H4 (cell line): ENCODE data around the gene OR2A14. TPM values are rescaled to one million over a fixed set of nuclear protein-coding genes. Genes with fewer than 3 reads are reported as not detected.
"Not testable (repeated sequence)": the region's sequence is repeated elsewhere in the genome, so short reads cannot be mapped to it uniquely, and the experiment has no call there.

ENCODE experiments used
- DNase-seq: peaks from one replicate; pipeline ENCODE4 v3.0.0-alpha.2; 2015; ENCODE audit warnings: low spot score
- total RNA-seq: library from RNA; depleted of rRNA; stranded (reverse); fragments of >200 nt; shearing (Covaris generic); gene quantifications from 2 replicates; pipeline ENCODE4 v1.2.3, GENCODE V29; 2014; rRNA removed

OR2A14 gene, protein sequence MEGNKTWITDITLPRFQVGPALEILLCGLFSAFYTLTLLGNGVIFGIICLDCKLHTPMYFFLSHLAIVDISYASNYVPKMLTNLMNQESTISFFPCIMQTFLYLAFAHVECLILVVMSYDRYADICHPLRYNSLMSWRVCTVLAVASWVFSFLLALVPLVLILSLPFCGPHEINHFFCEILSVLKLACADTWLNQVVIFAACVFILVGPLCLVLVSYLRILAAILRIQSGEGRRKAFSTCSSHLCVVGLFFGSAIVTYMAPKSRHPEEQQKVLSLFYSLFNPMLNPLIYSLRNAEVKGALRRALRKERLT
- total RNA-seq, result not detected in 2 replicates

DNA sequence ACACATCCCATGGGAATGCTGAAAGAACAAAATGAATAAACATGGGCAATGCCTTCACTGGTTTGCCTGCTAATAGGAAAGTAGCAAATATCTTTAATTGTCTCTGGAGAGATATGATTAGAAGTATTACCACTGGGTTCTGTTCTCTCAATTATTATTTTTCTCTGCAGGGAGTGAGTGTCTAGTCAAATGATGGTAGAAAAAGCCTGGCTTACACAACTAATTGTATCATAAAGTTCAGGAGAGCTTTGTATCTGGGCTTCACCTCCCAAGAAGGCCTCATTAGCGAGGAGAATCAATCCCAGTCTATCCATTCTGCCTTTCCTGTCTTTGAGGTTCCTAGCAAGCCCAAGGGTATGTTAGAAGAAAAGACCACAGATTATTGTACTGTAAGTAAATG, at the start of gene OR2A14:
Gene OR2A14, plus strand, starts transcription at position 301 of the 400 bp plus-strand sequence. CDS start 5,937 bp downstream, outside the sequence.
- DNase-seq, result no peak

- DNase-seq, result no peak
Observed at GRCh38 chr7:144074374-144074773, 48.6 kb upstream of the OR2A14 start.

DNA sequence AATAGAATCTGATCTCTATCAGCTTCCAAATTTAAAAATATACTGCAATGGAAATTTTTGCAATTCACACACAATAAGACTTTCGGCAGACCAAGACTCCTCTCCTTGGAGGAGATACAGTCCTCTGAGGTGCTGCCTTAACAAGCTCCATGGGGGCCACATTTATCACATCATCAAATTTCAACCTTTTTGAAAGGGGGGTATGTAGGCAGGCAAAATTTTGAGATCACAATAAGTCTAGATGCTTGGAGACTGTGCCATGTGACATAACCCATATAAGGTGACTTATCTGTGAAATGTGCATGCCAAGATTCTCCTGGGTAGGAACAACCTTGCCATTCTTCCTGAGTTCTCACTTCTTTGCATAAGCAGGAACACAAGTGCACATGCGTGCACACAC, 37.0 kb upstream of the OR2A14 start, which contains the start of gene OR2A12:
Gene OR2A12, plus strand, starts transcription at position 301 of the 400 bp plus-strand sequence. CDS start 8,830 bp downstream, outside the sequence.
- DNase-seq, result no peak

- no peak for DNase-seq
Observed at GRCh38 chr7:144086730-144087129, 36.2 kb upstream of the OR2A14 start.

GRCh38 chr7:144087230-144087629, 35.7 kb upstream of the OR2A14 start:
- DNase-seq, result no peak

GRCh38 chr7:144090667-144091066, 32.3 kb upstream of the OR2A14 start:
- no peak for DNase-seq

- DNase-seq, result no peak
Observed at GRCh38 chr7:144098776-144099175, 24.2 kb upstream of the OR2A14 start.

GRCh38 chr7:144100607-144101006, 22.4 kb upstream of the OR2A14 start:
- DNase-seq, result no peak

DNA sequence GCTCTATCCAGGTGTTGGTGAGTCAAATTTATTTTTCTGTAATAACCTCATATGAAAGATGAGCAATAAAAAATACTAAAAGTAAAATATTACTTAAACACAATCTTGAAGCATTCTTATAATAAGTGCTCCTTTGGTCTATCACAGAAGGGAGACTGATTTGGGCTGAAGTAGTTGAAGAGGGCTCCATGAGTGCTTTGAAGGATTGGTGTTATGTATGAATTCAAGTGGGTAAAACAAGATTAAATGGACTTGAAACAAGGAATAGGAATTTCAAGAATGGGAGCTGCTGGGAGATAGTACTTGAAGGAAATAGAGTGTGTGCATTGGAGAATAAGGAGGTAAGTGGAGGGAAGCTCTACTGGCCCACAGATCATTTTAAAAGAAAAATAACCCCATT, 20.9 kb upstream of the OR2A14 start:
- no peak for DNase-seq

DNA sequence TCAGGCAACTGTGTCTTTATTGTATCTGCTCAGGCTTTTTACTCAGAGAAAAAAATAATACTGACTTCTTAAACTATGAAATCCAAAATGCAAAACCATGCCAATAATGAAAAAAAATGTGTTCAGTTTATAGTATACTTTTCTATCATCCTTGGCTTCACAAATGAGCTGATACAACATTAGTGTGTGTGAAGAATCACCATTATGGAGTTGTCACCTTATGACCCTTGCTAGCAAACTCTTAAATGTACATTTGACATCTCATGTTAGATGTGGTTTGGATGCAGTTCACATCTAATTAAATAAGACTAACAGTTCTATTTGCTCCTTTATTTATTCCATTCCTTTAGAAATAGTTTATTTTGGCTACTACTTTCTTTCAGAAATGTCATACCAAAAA, 17.8 kb upstream of the OR2A14 start:
- no peak for DNase-seq

GRCh38 chr7:144109283-144109682, 13.7 kb upstream of the OR2A14 start, which contains the start of gene OR2A2:
Gene OR2A2 (plus strand): TSS chr7:144109583. CDS start chr7:144109583, 0 bp downstream.
- no peak for DNase-seq

GRCh38 chr7:144110272-144110671, 12.7 kb upstream of the OR2A14 start:
- no peak for DNase-seq

- DNase-seq, result no peak
Observed at GRCh38 chr7:144113651-144114050, 9.3 kb upstream of the OR2A14 start.

- no peak for DNase-seq
Observed at GRCh38 chr7:144118341-144118740, 4.6 kb upstream of the OR2A14 start.

DNA sequence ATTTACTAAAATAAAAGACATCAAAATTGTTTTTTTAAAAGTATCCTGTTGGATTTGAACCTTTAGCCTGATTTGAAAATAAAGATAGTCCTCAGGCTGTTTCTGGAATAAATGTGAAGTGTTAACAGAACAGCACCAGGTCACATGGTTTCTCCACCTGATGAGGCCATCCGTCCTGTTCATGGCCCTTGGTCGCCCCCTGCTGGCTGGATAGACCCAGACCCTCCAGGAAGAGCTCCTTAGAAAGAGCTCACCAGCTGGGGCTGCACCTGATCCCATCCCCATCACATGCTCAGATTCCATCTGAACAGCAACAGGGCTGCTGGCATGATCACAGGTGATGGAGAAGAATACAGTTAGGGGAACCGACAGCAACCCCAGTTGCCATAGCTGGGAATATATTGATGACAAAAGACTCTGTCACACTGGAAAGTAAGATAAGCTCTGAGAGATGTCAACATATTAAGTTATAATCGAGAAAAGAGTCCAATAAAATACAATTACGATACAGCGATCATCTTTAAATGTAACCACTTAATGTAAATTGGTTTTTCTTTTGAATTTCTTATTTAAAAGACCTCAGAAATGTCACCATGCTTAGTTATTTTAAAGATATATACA, 4.8 kb downstream of the OR2A14 start:
- DNase-seq, result peak; percentile 82

DNA sequence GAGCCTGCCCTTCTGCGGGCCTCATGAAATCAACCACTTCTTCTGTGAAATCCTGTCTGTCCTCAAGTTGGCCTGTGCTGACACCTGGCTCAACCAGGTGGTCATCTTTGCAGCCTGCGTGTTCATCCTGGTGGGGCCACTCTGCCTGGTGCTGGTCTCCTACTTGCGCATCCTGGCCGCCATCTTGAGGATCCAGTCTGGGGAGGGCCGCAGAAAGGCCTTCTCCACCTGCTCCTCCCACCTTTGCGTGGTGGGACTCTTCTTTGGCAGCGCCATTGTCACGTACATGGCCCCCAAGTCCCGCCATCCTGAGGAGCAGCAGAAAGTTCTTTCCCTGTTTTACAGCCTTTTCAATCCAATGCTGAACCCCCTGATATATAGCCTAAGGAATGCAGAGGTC, 6.6 kb downstream of the OR2A14 start:
- DNase-seq, result not testable (repeated sequence)

GRCh38 chr7:144130730-144131129, 7.8 kb downstream of the OR2A14 start:
- no peak for DNase-seq

- DNase-seq, result no peak
Observed at GRCh38 chr7:144132262-144132661, 9.3 kb downstream of the OR2A14 start.

DNA sequence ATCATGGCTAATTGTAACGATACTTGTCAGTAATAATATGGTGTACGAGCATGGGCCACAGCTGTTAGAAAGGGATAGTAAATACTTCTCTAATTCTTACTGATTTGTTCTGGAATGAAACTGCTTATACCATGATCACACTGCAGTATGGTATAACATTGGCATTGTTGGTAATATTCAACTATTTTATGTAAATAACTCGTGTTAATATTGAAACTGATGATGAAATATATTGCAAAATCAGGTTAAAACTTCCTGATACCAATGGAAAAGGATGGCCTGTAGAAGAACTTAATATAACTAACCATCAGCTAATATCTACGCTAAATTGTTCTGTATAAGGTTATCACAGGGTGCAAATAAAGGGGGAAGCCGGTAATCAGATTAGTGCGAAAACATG, 10.3 kb downstream of the OR2A14 start:
- no peak for DNase-seq

- DNase-seq, result no peak
Observed at GRCh38 chr7:144134116-144134515, 11.1 kb downstream of the OR2A14 start.

DNA sequence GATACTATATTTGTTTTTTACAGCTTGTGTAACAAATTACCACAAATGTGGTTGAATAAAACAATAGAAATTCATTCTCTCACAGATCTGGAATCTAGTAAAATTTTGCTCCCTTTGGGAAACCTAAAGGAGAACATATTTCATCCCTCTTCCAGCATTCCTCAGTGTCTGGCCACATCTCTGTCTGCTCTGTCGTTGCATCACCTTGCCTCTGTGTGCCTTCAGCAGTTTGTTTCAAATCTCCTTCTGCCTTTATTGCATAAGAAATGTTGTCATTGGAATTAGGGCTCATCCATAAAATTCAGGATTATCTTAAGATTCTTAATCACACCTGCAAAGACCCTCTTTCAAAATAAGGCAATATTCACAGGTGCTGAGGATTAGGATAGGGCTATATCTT, 14.5 kb downstream of the OR2A14 start:
- no peak for DNase-seq

DNA sequence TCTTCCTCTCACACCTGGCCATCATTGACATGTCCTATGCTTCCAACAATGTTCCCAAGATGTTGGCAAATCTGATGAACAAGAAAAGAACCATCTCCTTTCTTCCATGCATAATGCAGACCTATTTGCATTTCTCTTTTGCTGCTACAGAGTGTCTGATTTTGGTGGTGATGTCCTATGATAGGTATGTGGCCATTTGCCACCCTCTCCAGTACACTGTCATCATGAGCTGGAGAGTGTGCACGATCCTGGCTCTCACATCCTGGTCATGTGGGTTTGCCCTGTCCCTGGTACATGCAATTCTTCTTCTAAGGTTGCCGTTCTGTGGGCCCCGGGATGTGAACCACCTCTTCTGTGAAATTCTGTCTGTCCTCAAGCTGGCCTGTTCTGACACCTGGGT, 19.2 kb downstream of the OR2A14 start:
- DNase-seq, result no peak

GRCh38 chr7:144144426-144144825, 21.4 kb downstream of the OR2A14 start:
- no peak for DNase-seq
